SK-N-MC (cell line): ENCODE measurements around the gene DTX3.

Experiments used
- EZH2 ChIP-seq: fragments of 200-600 bp; sonication (generic); IDR thresholded peaks from one replicate; pipeline ENCODE4 v1.6.1; 2017; ENCODE audit warnings: antibody characterized with exemption
- FOXP2 ChIP-seq: optimal IDR thresholded peaks from 2 replicates; pipeline ENCODE3; 2011; ENCODE audit warnings: mild to moderate bottlenecking, moderate library complexity; ENCODE audit not compliant: insufficient read depth; ENCODE audit errors: extremely low read length, control extremely low read depth
- POLR2AphosphoS5 ChIP-seq: IDR thresholded peaks from 2 replicates; pipeline ENCODE4 v1.6.1; 2012; ENCODE audit warnings: mild to moderate bottlenecking, low read depth, low read length, borderline replicate concordance

DNA sequence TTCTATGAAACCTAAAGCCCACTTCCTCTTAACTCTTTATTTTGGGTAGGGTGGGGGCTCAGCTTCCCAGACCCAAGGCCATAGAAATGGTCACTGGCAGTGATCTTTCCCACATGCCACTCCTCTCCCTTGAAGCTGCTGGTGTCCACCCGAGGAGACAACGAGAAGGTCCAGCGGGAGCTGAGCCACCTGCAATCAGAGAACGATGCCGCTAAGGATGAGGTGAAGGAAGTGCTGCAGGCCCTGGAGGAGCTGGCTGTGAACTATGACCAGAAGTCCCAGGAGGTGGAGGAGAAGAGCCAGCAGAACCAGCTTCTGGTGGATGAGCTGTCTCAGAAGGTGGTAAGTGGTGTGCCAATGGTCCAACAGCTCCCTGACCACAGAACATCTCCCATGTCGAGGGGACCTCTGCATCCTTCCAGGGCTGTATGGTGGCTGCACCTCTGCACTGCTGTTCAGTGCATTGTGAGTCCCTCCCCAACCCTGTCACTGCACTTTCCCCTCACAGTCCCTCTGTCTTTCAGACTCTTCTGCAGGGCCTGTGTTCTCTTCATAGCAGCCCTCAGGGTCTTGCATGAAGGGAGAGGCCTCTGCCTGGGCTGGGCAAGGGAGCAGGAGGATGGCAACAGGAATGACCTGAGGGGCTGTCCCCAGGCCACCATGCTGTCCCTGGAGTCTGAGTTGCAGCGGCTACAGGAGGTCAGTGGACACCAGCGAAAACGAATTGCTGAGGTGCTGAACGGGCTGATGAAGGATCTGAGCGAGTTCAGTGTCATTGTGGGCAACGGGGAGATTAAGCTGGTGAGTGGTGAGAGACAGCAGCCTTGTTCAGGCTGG, 32.5 kb upstream of the DTX3 start:
- TF ChIP-seq POLR2AphosphoS5 (no peak), EZH2 (no peak), FOXP2 (no peak)
